Calu3 (cell line): Measurements from ENCODE around the gene CDADC1. TPM values are rescaled to one million over a fixed set of nuclear protein-coding genes. Genes with fewer than 3 reads are reported as not detected.

Experiments
- BruUV-seq: library from RNA; stranded (reverse); fragments of 400-500 nt; replicated peaks from 2 replicates; lab custom pipeline; 2021; lab: Mats Ljungman, UMichigan
- CTCF ChIA-PET: fragments of 300-600 bp; sonication (Branson Sonifier 250); formaldehyde crosslinking; loops from one replicate; lab custom pipeline; 2022; ENCODE audit warnings: antibody characterized with exemption; lab: Charles Lee
- DNase-seq: peaks from one replicate; pipeline ENCODE4 v3.0.0; 2022
- H3K27ac Mint-ChIP-seq: one replicate; pipeline ENCODE4 v1.8.0; 2022; ENCODE audit warnings: mixed read lengths; ENCODE audit not compliant: unreplicated experiment
- H3K27me3 Mint-ChIP-seq: one replicate; pipeline ENCODE4 v1.8.0; 2022; ENCODE audit warnings: mixed read lengths; ENCODE audit not compliant: unreplicated experiment
- H3K36me3 Mint-ChIP-seq: one replicate; pipeline ENCODE4 v1.8.0; 2022; ENCODE audit warnings: mild to moderate bottlenecking, moderate library complexity, mixed read lengths; ENCODE audit not compliant: insufficient read depth, unreplicated experiment
- H3K4me1 Mint-ChIP-seq: one replicate; pipeline ENCODE4 v1.8.0; 2022; ENCODE audit warnings: mild to moderate bottlenecking, low read depth, mixed read lengths; ENCODE audit not compliant: unreplicated experiment
- H3K4me3 Mint-ChIP-seq: one replicate; pipeline ENCODE4 v1.8.0; 2022; ENCODE audit warnings: mild to moderate bottlenecking, low read depth, moderate library complexity, mixed read lengths; ENCODE audit not compliant: unreplicated experiment
- H3K9me3 Mint-ChIP-seq: one replicate; pipeline ENCODE4 v1.8.0; 2022; ENCODE audit warnings: low read depth, mixed read lengths; ENCODE audit not compliant: unreplicated experiment
- CTCF ChIP-seq: fragments of 200-600 bp; IDR thresholded peaks from one replicate; pipeline ENCODE4 v1.8.0; 2022; ENCODE audit warnings: antibody characterized with exemption; ENCODE audit not compliant: unreplicated experiment
- intact Hi-C: fragments of 100-400 bp; cut with micrococcal nuclease; formaldehyde crosslinking; loops from one replicate; pipeline ENCODE4 v1.10.0; 2022; ENCODE audit not compliant: unreplicated experiment
- total RNA-seq: library from RNA; stranded (reverse); gene quantifications from 2 replicates; pipeline ENCODE4 v1.2.3, GENCODE V29; 2022

The CDADC1 gene
- total RNA-seq, 1 experiment from 2014 or later, result 6.4 TPM

GRCh38 chr13:49240017-49240416 is 7.7 kb upstream of the CDADC1 start:
- Mint-ChIP-seq H3K27ac (no peak overlapping the region), H3K36me3 (no peaks in the 10 kb centered on the region), H3K27me3 (peaks cover 22% of the 10 kb centered on the region), H3K4me3 (no peak overlapping the region), H3K4me1 (no peaks in the 10 kb centered on the region), H3K9me3 (no peaks in the 10 kb centered on the region)
- intact Hi-C loops, result no loop called here
- BruUV-seq, result no TSS peak
- CTCF ChIA-PET, result interaction anchor here (0.5 to 1.2 kb wide), 2 partner anchors 41 to 265 kb away, joined by 4 to 5 read pairs; no protein-coding TSS in a partner anchor
- DNase-seq, result peak; percentile 16
- peak; percentile 25 for TF ChIP-seq CTCF

DNA sequence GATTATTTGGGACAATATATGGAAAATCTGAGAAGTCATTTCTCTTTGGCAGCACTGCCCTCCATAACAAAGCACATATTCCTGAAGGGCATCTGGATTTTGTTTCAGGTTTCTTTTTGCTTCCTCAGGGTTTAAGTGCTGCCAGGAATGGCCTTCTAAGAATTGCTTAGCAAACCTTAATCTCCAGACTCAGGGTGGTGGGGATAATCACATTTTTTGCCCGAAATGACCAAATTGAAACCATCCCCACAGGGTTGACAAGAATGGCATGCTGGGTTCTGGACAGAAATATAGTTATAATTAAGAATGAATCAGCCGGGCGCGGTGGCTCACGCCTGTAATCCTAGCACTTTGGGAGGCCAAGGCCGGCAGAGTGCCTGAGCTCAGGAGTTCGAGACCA is 6.4 kb upstream of the CDADC1 start:
- peaks cover 22% of the 10 kb centered on the region for H3K27me3 Mint-ChIP-seq
- H3K9me3 Mint-ChIP-seq, result no peaks in the 10 kb centered on the region
- CTCF ChIA-PET, result no interaction called here
- no peak overlapping the region for H3K4me3 Mint-ChIP-seq
- H3K36me3 Mint-ChIP-seq, result no peaks in the 10 kb centered on the region
- no peak overlapping the region for H3K27ac Mint-ChIP-seq
- intact Hi-C loops, result no loop called here
- no peaks in the 10 kb centered on the region for H3K4me1 Mint-ChIP-seq
- no peak for TF ChIP-seq CTCF
- no TSS peak for BruUV-seq
- DNase-seq, result no peak

- Mint-ChIP-seq H3K27me3 (peaks cover 22% of the 10 kb centered on the region), H3K36me3 (peaks cover 15% of the 10 kb centered on the region), H3K27ac (no peak overlapping the region), H3K4me3 (no peak overlapping the region), H3K4me1 (no peaks in the 10 kb centered on the region), H3K9me3 (no peaks in the 10 kb centered on the region)
- CTCF ChIA-PET, result no interaction called here
- intact Hi-C loops, result no loop called here
- no peak for DNase-seq
- no TSS peak for BruUV-seq
- TF ChIP-seq CTCF, result no peak
These were observed 2.6 kb upstream of the CDADC1 start for GRCh38 chr13:49245101-49245500.

DNA sequence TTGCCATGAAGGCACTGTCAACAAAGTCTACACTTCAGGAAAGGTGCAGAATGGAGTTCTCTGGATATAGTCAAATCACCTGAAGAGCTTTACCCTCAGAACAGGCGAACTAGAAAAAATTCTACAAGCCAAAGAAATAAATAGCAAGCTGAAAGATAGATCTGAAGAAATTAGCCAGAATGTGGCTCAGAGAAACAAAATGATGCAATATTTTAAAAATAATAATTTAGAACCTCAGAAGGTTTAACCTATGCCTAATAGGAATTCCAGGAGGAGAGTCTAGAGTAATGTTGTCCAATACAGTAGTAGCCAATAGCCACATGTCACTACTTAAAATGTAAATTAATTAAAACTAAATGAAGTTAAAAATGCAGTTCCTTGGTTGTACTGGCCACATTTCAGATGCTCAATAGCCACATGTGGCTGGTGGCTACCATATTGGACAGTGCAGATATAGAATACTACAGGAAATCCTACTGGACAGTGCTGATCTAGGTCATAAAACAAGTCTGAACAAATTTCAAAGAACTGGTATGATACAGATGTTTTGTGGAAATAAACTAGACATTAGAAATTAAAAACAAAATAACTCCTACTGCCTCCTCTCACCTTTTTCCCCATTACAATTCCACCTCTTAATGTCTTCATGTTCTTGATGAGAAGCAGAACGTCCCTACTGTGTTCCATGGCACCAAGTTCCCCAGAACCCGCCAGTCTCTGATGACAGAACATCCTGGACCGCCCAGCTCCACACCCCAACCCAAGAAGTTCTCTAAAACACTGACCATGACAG is 679 bp upstream of the CDADC1 start:
- BruUV-seq, result TSS peak; percentile 83
- H3K36me3 Mint-ChIP-seq, result peaks cover 15% of the 10 kb centered on the region
- CTCF ChIA-PET, result interaction anchor here (1.0 kb wide), 1 partner anchor 147 kb away, joined by 3 read pairs; no protein-coding TSS in a partner anchor
- H3K9me3 Mint-ChIP-seq, result no peaks in the 10 kb centered on the region
- peaks cover 22% of the 10 kb centered on the region for H3K27me3 Mint-ChIP-seq
- no peak for DNase-seq
- TF ChIP-seq CTCF, result no peak
- peak overlapping the region; percentile 93 for H3K4me3 Mint-ChIP-seq
- intact Hi-C loops, result no loop called here
- no peaks in the 10 kb centered on the region for H3K4me1 Mint-ChIP-seq
- H3K27ac Mint-ChIP-seq, result peak overlapping the region; percentile 88
